Nephron (organoid): ENCODE data around the gene EPS8L2.

Source experiments
- H3K27ac Mint-ChIP-seq, 3 experiments: 2 replicates each; pipeline ENCODE4 v1.8.0; 2020; ENCODE audit warnings: mixed read lengths in 3 of 3, mild to moderate bottlenecking in 2 of 3, moderate library complexity in 1 of 3
- H3K27me3 Mint-ChIP-seq: 2 replicates; pipeline ENCODE4 v1.8.0; 2021; ENCODE audit warnings: low read depth, mild to moderate bottlenecking, moderate library complexity, mixed read lengths
- H3K36me3 Mint-ChIP-seq: 2 replicates; pipeline ENCODE4 v1.8.0; 2020; ENCODE audit warnings: low read depth, mixed read lengths
- H3K4me1 Mint-ChIP-seq: 2 replicates; pipeline ENCODE4 v1.8.0; 2020; ENCODE audit warnings: mixed read lengths
- H3K4me3 Mint-ChIP-seq, 3 experiments: 2 replicates each; pipeline ENCODE4 v1.8.0; 2020; ENCODE audit warnings: mild to moderate bottlenecking in 3 of 3, mixed read lengths in 3 of 3, moderate library complexity in 2 of 3
- H3K9me3 Mint-ChIP-seq: 2 replicates; pipeline ENCODE4 v1.8.0; 2020; ENCODE audit warnings: mixed read lengths
- CTCF ChIP-seq, 3 experiments: fragments of 200-600 bp; sonication (generic); IDR thresholded peaks; one replicate each; pipeline ENCODE4 v1.5.0; 2021; ENCODE audit warnings: antibody characterized with exemption in 3 of 3; ENCODE audit not compliant: unreplicated experiment in 3 of 3

EPS8L2 gene

DNA sequence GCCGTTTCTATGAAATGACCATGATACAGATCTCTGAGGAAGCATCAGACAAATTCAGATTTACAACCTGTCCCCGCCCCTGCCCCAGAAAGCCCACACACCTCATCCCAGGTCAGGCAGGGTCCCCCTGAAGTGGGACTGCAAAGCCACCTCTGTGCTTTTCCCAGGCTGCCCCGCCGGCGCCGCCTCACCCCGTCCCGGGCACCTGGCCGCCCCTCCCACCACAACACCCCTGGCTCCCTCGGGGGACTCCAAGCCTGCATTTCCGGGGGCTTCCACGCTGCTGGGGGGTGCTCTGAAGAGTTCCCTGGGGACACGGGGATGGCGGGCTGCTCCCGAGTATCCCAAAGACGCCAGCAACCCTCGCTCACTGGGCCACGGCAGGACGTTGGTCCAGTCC is 45.8 kb upstream of the EPS8L2 start:
- Mint-ChIP-seq H3K4me1 (peaks cover 7% of the 10 kb centered on the region), H3K27me3 (no peaks in the 10 kb centered on the region), H3K27ac (no peak overlapping the region), H3K9me3 (no peaks in the 10 kb centered on the region), H3K36me3 (peaks cover 30% of the 10 kb centered on the region), H3K4me3 (no peak overlapping the region)
- TF ChIP-seq CTCF (IDR thresholded peaks at IDR 0.05; ENCODE audit: unreplicated experiment in 3 of 3): no peak

DNA sequence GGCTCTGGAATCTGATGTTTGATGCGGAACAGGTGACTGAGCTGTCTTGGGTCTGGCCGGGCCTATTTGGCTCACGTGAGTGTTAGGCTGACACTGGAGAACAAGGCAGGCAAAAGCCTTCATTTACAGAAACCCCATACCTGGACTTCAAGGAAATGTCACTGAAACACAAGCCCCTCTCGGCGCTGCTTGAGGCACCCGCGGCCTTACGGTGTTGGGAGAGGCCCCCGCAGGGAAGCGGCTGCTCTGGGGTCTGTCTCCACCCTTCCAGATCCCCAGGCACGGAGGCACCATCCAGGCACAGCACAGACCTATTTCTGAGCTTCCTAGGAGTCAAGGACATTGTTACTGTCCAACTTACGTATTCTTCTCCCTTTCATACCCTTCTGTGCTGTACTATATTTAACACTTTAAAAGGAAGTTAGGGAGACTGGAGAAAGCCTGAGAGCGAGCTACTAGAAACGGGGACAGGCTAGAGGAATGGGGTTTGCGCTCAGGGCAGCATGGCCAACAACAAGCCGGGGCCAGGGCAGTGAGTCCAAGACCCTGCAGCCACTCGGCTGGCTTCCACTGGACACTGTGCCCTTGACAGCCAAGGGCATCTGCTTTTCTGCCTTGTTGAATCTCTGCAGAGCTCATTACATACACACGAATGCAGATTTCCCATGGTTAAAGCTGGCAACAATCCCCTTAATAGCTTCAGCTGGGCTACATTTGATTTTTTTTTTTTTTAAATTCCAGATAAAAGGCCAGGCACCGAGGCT is 45.2 kb upstream of the EPS8L2 start:
- Mint-ChIP-seq H3K4me3 (no peak overlapping the region), H3K27ac (no peak overlapping the region), H3K4me1 (peaks cover 13% of the 10 kb centered on the region), H3K9me3 (no peaks in the 10 kb centered on the region), H3K27me3 (no peaks in the 10 kb centered on the region), H3K36me3 (peaks cover 35% of the 10 kb centered on the region)
- TF ChIP-seq CTCF (IDR thresholded peaks at IDR 0.05; ENCODE audit: unreplicated experiment in 3 of 3): no peak

- H3K27me3 Mint-ChIP-seq: no peaks in the 10 kb centered on the region
- no peak overlapping the region for H3K4me3 Mint-ChIP-seq
- peaks cover 17% of the 10 kb centered on the region for H3K4me1 Mint-ChIP-seq
- TF ChIP-seq CTCF (IDR thresholded peaks at IDR 0.05; ENCODE audit: unreplicated experiment in 3 of 3): peak; percentile 61 to 69 (median 67)
- no peaks in the 10 kb centered on the region for H3K9me3 Mint-ChIP-seq
- H3K27ac Mint-ChIP-seq: no peak overlapping the region
- peaks cover 37% of the 10 kb centered on the region for H3K36me3 Mint-ChIP-seq
Measured at GRCh38 chr11:662689-663274, 43.2 kb upstream of the EPS8L2 start.

GRCh38 chr11:665062-665703 is 40.8 kb upstream of the EPS8L2 start:
- TF ChIP-seq CTCF (IDR thresholded peaks at IDR 0.05; ENCODE audit: unreplicated experiment in 3 of 3): no peak
- H3K36me3 Mint-ChIP-seq: peaks cover 34% of the 10 kb centered on the region
- H3K4me3 Mint-ChIP-seq: no peak overlapping the region
- H3K27me3 Mint-ChIP-seq: no peaks in the 10 kb centered on the region
- peaks cover 17% of the 10 kb centered on the region for H3K4me1 Mint-ChIP-seq
- H3K9me3 Mint-ChIP-seq: no peaks in the 10 kb centered on the region
- peak overlapping the region; percentile 6 to 74 (median 22) for H3K27ac Mint-ChIP-seq

DNA sequence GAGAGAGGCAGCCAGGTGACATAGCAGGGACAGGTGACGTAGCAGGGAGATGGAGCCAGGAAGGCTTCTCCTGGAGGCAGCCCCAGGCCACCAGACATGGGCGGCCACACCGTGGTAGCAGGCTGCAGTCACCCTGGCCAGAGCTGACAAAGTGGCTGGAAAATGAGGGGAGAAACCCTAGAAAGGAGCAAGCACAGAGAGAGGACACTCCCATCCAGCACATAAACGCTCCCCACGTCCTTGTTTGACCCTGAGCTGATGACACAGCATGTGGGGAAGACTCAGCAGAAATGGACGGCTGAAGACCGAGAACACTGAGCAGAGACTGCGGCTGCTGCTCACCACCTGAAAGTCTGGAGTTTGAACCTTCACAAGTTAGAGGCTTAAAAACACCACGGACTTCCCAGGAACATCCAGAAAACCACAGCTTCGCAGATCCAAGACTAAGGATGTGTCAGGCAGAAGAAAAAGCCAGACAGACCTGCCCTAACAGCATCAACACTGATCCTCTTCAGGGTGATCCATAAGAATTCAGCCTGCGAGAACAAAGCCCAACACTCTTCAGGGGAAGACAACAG is 40.2 kb upstream of the EPS8L2 start:
- Mint-ChIP-seq H3K36me3 (peaks cover 34% of the 10 kb centered on the region), H3K4me3 (no peak overlapping the region), H3K4me1 (peaks cover 17% of the 10 kb centered on the region), H3K9me3 (no peaks in the 10 kb centered on the region), H3K27ac (peak overlapping the region; percentile 6 to 74 (median 22)), H3K27me3 (no peaks in the 10 kb centered on the region)
- no peak for TF ChIP-seq CTCF (IDR thresholded peaks at IDR 0.05; ENCODE audit: unreplicated experiment in 3 of 3)
